AG10803 (cell line): Measurements from ENCODE around the gene ELOVL6.
A peak's percentile ranks its signal among the peaks of the same experiment; 100 is the strongest.

ENCODE experiments used
- DNase-seq: peaks from one replicate; pipeline ENCODE4 v3.0.0; 2010; ENCODE audit warnings: low read depth
- H3K4me3 ChIP-seq: 2 replicates; pipeline ENCODE4 v1.5.1; 2011; ENCODE audit warnings: mild to moderate bottlenecking, low read length, control low read depth
- TF ChIP-seq, protein P1 (sequence below): conservative IDR thresholded peaks from 2 replicates; pipeline ENCODE4 v1.5.1; 2011; ENCODE audit warnings: mild to moderate bottlenecking, low read length, control low read depth, inconsistent platforms

The ELOVL6 gene

DNA sequence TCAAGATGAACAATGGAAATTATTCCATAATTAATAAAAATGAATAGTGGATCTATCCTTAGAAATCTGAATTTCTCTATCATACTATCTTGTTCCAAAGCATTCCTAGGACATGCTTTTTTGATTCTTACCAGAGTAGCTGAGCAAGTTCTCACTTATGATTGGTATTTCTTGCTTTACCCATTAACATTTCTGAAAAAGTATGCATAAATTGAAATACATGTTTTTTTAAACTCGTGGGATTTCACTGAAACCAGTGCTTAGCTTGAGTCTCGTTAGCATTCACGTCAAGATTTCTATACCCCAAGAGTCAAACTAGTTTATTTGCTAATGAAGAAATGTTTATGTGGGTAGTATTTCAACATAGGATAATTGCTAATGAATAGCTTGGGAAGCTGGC, 89.0 kb downstream of the ELOVL6 start:
- no peak overlapping the region for H3K4me3 ChIP-seq
- peak; percentile 70 for DNase-seq
- TF ChIP-seq, protein P1, sequence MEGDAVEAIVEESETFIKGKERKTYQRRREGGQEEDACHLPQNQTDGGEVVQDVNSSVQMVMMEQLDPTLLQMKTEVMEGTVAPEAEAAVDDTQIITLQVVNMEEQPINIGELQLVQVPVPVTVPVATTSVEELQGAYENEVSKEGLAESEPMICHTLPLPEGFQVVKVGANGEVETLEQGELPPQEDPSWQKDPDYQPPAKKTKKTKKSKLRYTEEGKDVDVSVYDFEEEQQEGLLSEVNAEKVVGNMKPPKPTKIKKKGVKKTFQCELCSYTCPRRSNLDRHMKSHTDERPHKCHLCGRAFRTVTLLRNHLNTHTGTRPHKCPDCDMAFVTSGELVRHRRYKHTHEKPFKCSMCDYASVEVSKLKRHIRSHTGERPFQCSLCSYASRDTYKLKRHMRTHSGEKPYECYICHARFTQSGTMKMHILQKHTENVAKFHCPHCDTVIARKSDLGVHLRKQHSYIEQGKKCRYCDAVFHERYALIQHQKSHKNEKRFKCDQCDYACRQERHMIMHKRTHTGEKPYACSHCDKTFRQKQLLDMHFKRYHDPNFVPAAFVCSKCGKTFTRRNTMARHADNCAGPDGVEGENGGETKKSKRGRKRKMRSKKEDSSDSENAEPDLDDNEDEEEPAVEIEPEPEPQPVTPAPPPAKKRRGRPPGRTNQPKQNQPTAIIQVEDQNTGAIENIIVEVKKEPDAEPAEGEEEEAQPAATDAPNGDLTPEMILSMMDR, result no peak

DNA sequence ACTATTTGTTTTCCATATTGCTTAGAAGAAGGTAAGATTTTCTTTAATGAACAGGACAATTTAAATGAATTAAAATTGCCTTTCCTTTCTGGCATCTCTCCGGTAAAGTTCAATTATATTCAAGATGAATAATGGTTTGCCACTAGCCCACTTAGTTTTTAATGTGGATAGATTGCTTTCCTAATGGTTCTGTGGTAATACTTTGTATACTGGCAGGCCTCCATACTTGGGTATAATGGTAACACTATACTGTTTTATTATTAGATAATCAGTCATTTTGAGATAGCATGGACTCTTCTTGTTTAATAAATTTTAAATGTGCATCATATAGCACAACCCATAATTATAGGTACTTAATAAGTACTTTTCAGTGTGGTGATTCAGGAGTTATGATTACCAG, 89.5 kb downstream of the ELOVL6 start:
- H3K4me3 ChIP-seq, result no peak overlapping the region
- TF ChIP-seq, protein P1, result no peak
- no peak for DNase-seq

DNA sequence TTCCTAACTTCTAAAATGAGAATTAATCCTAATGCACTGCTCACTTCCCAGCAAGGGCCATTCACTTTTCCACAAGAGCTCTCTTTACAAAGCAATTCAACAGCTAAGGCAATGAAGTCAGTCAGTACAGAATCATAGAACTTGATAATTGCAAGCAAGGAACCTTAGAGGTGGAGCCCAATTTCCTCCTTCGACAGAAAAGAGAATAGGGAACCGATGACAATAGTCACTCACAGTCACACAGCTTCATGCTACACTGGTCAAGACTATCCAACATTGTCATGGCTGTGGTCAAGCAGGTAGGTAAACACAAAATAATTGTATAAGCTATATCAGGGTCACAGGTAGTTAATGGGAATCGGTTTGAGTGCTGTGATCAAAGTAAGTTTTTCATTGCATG, 90.0 kb downstream of the ELOVL6 start:
- TF ChIP-seq, protein P1, result no peak

DNA sequence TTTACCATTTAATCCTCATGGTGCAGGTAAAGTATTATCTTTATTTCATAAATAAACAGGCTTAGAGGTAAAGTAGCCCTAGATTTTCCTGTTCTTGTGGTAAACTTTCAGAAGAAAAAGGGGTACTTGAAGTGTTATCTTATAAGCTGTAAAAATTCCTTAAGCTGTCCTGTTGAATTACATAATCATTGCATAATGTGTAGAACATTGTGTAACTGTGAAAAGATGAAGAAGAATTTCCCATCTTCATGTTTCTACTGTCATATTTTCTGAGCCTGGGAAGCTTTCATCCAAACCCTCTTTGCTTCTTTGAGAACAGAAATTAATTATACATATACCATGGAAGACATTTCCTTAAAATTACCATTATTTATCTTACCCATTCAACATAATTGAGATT, 90.5 kb downstream of the ELOVL6 start:
- TF ChIP-seq, protein P1, result no peak
- DNase-seq, result peak; percentile 56
- no peak overlapping the region for H3K4me3 ChIP-seq

More for the DNA sequence above, 90.0 kb downstream of the ELOVL6 start:
- DNase-seq, result no peak
- H3K4me3 ChIP-seq, result no peak overlapping the region

DNA sequence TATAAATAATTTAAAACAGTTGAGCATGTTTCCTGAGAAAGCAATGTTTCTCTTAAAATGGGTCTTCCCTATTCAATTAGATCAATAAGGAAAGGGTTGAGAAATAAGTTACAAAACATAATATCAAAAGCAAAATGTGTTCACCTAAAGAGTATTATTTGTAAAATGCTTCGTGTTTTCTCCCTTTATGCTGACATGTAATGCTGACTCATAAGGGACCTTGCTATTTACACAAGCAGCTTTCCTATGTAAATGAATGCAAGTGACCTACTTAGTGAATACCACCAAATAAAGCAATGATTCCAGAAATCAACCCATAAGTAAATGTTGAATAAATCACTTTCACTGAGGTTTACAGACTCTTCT, 91.5 kb downstream of the ELOVL6 start:
- TF ChIP-seq, protein P1, result no peak
- no peak overlapping the region for H3K4me3 ChIP-seq
- peak; percentile 61 for DNase-seq

DNA sequence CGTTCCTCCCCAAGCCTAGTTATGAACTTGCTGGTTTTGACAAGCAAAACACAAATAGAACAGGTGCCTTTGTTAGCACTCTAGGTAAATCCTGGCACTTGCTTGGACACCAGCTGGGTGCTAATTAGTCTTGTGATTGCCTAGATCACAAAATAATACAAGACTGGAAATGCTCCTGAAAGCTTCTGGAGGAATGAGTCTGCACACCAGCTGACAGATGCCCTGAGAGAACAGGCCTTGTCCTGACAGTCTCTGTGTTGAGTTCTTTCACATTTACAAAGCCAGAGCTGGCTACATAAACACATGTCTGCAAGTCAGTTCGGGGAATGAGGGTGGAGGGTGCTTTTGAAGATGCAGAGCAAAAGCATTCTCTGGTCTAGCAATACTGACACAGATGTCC, 93.8 kb downstream of the ELOVL6 start:
- no peak for DNase-seq
- H3K4me3 ChIP-seq, result no peak overlapping the region
- TF ChIP-seq, protein P1, result no peak

DNA sequence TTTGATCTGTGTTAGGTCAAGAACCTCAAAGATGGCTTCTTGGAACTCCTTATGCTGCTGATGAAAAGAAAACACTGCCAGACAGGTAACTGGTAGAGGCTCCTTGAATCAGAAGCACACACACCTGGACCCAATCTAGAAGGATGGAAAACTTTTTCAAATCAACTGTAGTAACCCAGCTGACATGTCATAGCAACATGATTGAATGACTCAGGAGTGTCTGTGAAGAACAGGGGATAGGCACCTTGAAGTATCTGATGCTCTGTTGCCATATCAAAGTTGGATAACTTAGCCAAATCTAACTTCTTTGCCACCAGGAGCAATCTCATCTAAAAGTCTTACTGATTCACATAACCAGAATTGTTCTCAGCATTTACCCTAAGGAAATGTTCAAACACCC, 98.8 kb downstream of the ELOVL6 start:
- TF ChIP-seq, protein P1, result no peak

More for the DNA sequence above, 98.8 kb downstream of the ELOVL6 start:
- DNase-seq, result no peak
- H3K4me3 ChIP-seq, result no peak overlapping the region
